HG02759 (cell line): ENCODE data around the gene KLK14.

Experiments
- ATAC-seq: cut with Tn5 transposase; IDR thresholded peaks from one replicate; pipeline ENCODE4 v1.9.1; 2021; ENCODE audit warnings: mild to moderate bottlenecking, moderate library complexity; ENCODE audit not compliant: unreplicated experiment

The KLK14 gene

DNA sequence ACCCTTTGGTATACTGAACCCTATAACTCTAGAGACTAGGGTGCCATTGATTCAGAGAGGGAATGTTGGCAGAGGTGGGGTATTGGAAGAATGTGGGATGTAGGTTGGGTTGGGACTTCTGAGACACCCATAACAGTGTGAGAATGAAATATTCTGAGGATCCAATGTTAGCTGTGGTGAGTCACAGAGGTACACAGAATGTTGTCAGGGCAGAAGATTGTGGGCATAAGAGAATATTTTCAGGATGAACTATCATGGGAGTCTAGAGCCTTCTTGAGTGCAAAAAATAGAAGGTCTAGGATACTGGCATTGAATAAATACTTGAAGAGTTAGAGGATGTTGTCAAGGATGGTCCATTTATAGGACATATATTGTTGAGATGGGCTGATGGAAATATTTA lies 26.8 kb downstream of the KLK14 start:
- ATAC-seq: no peak

DNA sequence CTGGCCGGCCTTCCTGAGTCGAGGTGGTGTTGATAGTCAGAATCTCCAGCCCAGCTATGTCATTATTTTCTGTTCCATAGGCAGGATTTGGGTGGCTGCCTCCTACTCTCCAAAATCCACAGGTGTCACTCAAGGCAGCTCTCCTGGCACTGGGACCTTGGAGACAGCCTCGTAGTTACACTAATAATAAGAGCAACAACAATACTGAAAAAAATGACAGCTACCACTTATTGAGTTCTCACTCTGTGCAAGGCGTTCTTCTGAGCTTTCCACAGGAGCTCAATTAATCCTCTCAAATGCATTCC lies 35.7 kb downstream of the KLK14 start:
- no peak for ATAC-seq

DNA sequence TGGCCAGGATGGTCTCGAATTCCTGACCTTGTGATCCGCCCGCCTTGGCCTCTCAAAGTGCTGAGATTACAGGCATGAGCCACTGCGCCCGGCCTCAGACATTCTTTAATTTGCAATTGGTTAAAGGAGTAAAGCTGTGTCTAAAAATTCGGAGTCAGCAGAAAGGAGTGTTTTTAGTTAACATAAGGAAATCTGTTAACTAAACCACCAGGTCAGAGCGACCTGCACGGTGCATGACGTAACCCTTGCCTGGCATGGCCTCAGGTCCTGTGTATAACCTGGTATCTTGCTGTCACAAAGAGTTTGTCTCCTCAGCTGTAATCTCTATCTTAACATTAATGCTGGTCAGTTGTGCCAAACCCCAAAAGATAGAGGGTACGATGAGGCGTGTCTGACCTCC lies 38.4 kb downstream of the KLK14 start:
- no peak for ATAC-seq

DNA sequence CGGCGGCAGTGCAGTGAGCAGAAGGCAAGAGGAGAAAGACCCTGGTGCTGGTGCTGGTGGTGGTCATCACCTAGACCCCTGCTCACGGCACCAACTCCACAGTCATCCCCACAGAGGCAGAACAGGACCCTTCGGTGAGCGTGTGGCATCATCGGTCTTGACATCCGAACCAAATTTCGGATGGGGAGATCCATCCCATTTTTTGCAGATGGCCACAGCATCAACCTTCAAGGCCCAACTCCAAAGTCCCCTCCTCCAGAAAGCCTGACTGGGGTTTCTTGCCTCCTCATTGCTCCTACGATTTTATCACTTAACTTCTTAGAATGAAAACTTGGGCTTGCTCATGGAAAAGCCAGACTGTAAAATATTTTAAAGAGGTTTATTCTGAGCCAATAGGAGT lies 39.2 kb downstream of the KLK14 start:
- no peak for ATAC-seq

DNA sequence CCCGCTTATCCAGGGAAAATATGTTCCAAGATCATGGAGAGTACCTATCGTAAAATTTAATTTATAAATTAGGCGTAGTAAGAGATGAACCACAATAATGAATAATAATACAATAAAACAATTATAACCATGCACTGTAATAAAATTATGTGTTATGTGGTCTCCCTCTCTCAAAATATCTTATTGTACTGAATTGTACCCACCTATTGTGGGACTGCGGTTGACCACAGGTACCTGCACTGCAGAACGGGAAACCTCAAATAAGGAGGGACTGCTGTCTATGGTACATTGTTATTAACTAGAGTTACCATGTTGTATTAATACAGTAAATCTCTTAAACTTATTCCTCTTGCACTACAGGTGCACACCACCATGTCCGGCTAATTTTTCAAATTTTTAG lies 42.5 kb downstream of the KLK14 start:
- ATAC-seq: no peak

- ATAC-seq: no peak
Observed at GRCh38 chr19:51036519-51036918, 46.2 kb downstream of the KLK14 start.

DNA sequence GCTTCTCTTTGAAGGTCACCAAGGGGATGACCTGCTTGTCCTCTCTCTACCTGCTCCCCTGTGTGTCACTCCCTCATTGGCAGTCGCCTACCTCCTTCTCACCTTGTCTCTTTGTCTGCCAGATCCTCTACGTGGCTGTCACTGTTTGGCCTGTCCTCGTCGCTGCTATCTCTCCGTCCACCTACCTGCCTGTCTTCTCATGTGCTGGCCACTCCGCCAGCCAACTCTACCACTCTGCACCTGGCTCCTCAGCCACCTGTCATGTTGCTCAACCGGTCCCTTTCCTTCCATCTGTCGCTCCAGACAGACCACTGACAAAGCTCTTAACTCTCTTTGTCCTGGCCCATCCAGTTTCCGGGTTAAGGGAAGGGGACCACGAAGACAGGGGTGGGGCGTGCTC lies 48.0 kb downstream of the KLK14 start, which contains the start of gene KLK12:
Gene KLK12, minus strand, starts transcription at position 299 of the 400 bp plus-strand sequence. CDS start 381 bp downstream, outside the sequence.
- no peak for ATAC-seq

GRCh38 chr19:51031880-51032225 lies 50.8 kb downstream of the KLK14 start:
- no peak for ATAC-seq

DNA sequence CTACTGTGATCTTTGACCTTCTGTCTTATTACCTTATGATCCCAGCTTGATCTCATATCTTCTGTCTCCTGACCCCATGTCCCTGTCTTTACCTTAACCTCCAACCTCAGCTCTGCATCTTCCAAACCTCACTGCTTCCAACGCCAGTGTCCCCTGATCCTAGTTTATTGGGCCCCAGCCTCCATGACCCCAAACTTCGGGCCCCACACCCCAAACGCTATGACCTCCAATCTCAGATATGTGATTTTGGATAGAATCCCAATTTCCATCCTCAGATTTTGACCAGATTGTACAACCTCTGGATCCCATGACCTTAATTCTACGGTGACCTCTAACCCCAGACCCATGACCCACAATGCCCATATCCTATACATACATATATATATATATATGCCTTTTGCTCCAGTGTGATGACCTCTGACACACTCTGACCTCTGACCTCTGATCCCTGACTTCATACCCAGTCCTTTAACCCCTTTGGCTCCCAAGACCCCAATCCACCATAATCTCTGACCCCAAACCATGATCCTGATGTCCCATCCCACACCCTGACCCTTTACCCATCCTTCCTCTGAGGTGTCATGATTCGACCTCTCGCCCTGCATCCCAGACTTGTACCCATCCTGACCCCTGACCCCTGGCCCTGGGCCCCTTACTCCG lies 51.3 kb downstream of the KLK14 start:
- no peak for ATAC-seq

DNA sequence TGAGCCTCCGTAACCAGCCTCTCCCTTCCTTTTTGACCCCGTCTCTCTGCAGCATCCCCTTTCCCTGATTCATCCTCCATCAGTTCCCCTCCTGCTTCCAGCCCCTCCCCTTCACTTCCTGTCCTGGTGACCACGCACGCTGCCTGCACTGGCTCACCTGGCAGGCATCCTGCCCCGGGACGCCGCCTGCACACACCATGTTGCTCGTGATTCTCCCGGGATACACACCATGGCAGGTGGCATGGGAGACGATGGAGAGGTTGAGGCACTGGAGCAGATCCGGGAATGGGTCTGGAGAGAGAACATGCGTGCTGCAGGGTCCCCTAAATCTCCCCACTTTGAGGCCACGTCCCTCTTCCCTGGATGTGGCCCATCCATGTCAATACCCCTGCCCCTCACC lies 52.1 kb downstream of the KLK14 start:
- no peak for ATAC-seq

- ATAC-seq: no peak
Observed at GRCh38 chr19:51029718-51030117, 53.0 kb downstream of the KLK14 start.
